Glutamatergic neuron (in vitro differentiated cells): ENCODE data around the gene WDR46. TPM values are rescaled to one million over a fixed set of nuclear protein-coding genes. Genes with fewer than 3 reads are reported as not detected.

Experiments used
- DNase-seq: peaks from one replicate; pipeline ENCODE4 v3.0.0; 2022
- H3K27ac Mint-ChIP-seq: one replicate; pipeline ENCODE4 v1.8.0; 2020; ENCODE audit warnings: mild to moderate bottlenecking, mixed read lengths, inconsistent platforms; ENCODE audit not compliant: unreplicated experiment
- H3K27me3 Mint-ChIP-seq: one replicate; pipeline ENCODE4 v1.8.0; 2020; ENCODE audit warnings: mild to moderate bottlenecking, moderate library complexity, mixed read lengths, inconsistent platforms; ENCODE audit not compliant: unreplicated experiment
- H3K36me3 Mint-ChIP-seq: one replicate; pipeline ENCODE4 v1.8.0; 2020; ENCODE audit warnings: mild to moderate bottlenecking, mixed read lengths, inconsistent platforms; ENCODE audit not compliant: unreplicated experiment
- H3K4me1 Mint-ChIP-seq: one replicate; pipeline ENCODE4 v1.8.0; 2020; ENCODE audit warnings: mild to moderate bottlenecking, low read depth, mixed read lengths, inconsistent platforms; ENCODE audit not compliant: unreplicated experiment
- H3K4me3 Mint-ChIP-seq: one replicate; pipeline ENCODE4 v1.8.0; 2020; ENCODE audit warnings: mild to moderate bottlenecking, mixed read lengths, inconsistent platforms; ENCODE audit not compliant: unreplicated experiment
- H3K9me3 Mint-ChIP-seq: one replicate; pipeline ENCODE4 v1.8.0; 2020; ENCODE audit warnings: mild to moderate bottlenecking, moderate library complexity, mixed read lengths, inconsistent platforms; ENCODE audit not compliant: unreplicated experiment
- total RNA-seq: library from RNA; stranded (reverse); fragmentation: NEBNext Ultra II Directional; extraction: Animal tissue kit (Norgen Biotek cat#: 25700); gene quantifications from one replicate; pipeline ENCODE4 v1.2.1, GENCODE V29; 2021; ENCODE audit not compliant: unreplicated experiment
- TF ChIP-seq, protein P1 (sequence below): fragments of 200-600 bp; sonication (generic); IDR thresholded peaks from one replicate; pipeline ENCODE4 v1.5.0; 2021; ENCODE audit not compliant: partially characterized antibody, unreplicated experiment

WDR46 gene
- total RNA-seq, 1 donor from 2014 or later: 48.3 TPM

DNA sequence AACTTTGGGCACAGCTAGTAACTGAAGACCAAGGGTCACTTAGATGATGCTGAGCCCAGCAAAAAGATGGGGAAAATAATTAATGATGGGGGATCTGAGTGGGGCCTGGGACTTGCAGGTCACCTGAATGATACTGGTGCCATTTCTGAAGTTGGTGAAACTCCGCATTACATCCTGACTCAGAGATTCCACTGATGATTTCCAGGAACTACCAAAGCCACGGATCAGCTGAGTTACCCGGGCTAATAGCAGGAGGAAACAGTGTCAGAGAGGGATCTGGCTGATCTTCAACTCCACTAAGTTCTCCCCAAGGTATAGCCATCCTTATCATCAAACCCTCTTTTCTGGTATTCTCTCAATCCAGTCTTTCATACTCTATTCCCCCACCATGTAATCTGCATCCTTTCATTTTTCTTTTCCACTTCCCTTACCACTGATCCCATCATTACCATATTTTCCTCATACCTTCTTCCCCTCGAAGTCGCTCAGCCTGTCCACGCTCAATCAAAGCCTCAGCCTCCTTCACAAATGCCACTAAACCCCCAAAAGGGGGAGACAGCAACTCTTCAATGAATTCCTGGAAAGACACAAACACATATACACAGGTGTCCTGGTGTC, 37.5 kb downstream of the WDR46 start:
- TF ChIP-seq, protein P1, sequence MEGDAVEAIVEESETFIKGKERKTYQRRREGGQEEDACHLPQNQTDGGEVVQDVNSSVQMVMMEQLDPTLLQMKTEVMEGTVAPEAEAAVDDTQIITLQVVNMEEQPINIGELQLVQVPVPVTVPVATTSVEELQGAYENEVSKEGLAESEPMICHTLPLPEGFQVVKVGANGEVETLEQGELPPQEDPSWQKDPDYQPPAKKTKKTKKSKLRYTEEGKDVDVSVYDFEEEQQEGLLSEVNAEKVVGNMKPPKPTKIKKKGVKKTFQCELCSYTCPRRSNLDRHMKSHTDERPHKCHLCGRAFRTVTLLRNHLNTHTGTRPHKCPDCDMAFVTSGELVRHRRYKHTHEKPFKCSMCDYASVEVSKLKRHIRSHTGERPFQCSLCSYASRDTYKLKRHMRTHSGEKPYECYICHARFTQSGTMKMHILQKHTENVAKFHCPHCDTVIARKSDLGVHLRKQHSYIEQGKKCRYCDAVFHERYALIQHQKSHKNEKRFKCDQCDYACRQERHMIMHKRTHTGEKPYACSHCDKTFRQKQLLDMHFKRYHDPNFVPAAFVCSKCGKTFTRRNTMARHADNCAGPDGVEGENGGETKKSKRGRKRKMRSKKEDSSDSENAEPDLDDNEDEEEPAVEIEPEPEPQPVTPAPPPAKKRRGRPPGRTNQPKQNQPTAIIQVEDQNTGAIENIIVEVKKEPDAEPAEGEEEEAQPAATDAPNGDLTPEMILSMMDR: no peak
- Mint-ChIP-seq H3K27ac (peak overlapping the region; percentile 7), H3K36me3 (no peaks in the 10 kb centered on the region), H3K27me3 (peaks cover 8% of the 10 kb centered on the region), H3K9me3 (peaks cover 3% of the 10 kb centered on the region), H3K4me1 (peaks cover 18% of the 10 kb centered on the region), H3K4me3 (peak overlapping the region; percentile 62)
- DNase-seq: no peak

DNA sequence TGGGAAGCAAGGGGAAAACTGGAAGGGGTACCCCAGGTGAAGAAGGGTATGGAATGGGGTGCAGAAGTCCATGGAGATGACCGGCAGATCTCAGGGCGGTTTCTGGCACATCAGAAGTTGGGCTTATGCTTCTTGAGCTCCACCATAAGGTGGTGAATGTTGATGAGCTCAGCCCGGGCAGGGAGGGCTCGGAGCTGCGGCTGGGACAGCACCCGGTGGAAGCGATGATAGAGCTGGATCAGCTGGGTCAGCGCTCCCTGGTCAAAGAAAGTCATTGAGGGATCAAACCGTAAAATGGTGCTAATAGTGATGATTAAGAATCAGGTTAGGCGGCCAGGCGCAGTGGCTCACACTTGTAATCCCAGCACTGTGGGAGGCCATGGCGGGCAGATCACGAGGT, 38.3 kb downstream of the WDR46 start:
- peak overlapping the region; percentile 97 for H3K4me3 Mint-ChIP-seq
- TF ChIP-seq, protein P1: no peak
- peak overlapping the region; percentile 84 for H3K27ac Mint-ChIP-seq
- no peaks in the 10 kb centered on the region for H3K36me3 Mint-ChIP-seq
- peaks cover 18% of the 10 kb centered on the region for H3K4me1 Mint-ChIP-seq
- peaks cover 3% of the 10 kb centered on the region for H3K9me3 Mint-ChIP-seq
- DNase-seq: no peak
- peaks cover 8% of the 10 kb centered on the region for H3K27me3 Mint-ChIP-seq

DNA sequence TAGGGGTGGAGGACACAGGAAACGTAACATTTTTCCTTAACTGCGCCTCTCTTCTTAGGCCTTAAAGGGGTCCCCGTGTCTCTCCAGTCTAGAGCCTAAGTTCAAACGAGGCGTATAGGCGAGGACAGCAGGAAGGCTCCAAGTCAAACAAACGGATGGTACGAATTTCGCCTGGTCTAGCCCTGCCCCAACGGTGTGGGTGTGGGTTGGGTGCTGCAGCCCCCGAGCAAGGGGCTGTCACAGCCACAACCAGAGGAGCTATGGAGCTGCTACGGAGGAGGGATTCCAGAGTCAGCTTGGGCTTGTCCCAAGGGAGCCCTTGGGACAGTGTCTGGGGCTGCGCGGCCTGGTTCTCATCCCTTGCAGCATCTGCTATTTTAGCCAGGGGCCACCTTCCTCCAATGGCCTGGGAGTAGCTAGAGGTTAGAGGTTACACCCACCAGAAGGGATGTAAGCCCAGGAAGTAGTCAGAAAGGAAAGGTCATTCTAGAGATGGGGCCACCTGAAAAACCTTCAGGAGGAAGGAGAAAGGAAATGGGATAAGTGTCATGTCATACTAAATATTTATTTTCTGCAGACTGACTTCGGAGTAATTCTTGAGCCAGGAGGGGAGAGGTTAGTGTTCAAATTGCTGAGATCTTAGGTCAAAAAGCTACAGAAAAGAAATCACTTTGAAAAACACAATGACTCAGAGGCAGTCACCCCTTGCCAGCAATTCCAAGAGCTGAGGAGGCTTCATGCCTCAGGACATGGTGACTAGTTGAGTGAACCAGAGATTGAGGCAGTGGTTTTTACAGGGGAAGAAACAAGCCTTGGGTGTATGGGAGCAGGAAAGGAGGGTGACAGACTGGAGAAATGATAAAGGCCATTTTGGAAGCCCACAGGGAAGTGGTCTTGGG, 39.1 kb downstream of the WDR46 start:
- Mint-ChIP-seq H3K4me3 (peak overlapping the region; percentile 97), H3K9me3 (peaks cover 3% of the 10 kb centered on the region), H3K27ac (peak overlapping the region; percentile 84), H3K4me1 (peaks cover 18% of the 10 kb centered on the region), H3K27me3 (peaks cover 8% of the 10 kb centered on the region), H3K36me3 (no peaks in the 10 kb centered on the region)
- DNase-seq: peak; percentile 65
- TF ChIP-seq, protein P1: no peak

DNA sequence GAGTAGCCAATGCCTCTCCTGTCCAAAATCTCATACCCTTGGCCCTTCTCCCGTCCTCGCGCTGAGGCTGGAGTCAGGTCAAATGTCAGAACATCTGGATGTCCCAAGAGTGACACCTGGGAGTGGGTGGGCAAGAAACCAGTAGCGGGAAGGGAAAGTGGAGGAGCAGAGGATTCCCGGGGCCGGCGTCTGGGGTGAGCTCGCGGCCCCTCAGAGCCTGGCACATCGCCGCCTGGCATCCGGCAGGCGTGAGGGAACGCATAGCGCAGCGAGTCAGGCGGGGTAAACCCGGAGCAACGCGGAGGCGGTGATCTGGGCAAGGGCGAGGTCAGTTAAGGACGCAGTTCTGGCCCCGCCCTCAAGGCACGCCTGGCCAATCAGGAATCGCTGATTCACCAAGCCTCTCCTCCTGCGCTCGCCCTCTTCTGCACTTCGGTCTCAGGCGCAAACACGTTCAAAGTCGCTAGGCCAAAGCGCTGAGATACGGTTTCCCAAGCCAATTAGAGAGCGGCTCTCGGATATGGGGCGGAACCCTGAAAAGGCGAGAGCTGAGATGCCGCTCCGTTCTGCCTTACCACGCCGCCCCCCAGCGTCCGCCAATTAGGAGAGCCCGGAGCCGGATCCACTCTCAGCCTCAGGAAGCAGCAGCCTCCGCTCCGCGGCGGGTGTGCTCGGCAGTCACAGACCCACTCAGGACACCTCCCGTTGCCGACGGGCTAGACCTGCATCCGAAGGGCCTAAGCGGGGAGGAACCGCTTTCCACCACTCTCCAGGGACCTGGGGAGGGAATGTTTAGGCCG, 39.9 kb downstream of the WDR46 start:
- Mint-ChIP-seq H3K27me3 (peaks cover 8% of the 10 kb centered on the region), H3K36me3 (no peaks in the 10 kb centered on the region), H3K4me3 (peak overlapping the region; percentile 97), H3K9me3 (peaks cover 3% of the 10 kb centered on the region), H3K4me1 (peaks cover 18% of the 10 kb centered on the region), H3K27ac (peak overlapping the region; percentile 84)
- TF ChIP-seq, protein P1: no peak
- peak; percentile 96 for DNase-seq
